GM19452 (cell line): ENCODE measurements around the gene LRP2.
A peak's percentile ranks its signal among the peaks of the same experiment; 100 is the strongest.

ENCODE experiments used
- ATAC-seq: cut with Tn5 transposase; IDR thresholded peaks from one replicate; pipeline ENCODE4 v1.9.1; 2021; ENCODE audit not compliant: unreplicated experiment

LRP2 gene

DNA sequence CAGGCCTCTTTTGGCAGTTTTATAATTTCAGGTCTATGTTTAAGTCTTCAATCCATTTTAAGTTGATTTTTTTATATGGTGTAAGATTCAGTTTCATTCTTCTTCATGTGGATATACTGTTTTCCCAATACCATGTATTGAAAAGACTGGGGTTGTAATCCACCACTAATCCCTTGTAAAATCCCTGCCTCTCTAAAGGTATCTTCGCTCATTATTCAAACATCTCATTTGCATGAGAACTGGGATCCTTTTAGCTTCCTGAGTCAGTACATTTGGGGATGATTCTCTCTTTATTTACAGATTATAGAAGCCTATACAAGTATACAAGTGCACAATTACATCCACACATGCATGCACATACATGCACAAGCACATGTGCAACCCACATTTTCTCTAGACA is 267.7 kb downstream of the LRP2 start:
- no peak for ATAC-seq

DNA sequence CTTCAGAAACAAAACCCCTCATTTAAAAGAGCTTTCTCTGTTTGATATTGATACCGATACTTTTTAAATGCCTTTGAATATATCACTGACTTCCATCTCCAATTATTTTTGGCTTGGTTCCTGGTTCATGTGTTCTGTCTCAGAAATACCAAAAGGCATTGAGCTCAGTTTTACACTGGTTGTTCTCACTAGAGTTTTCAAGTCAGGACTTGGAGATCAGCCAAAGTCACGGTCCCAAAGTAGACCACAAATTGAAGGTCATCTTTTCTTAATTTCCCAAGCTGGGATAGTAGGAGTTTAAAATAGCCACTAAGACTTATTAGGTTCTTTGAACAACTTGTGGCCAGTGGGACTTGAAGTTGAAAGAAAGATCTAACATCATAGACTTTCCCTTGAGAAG is 268.8 kb downstream of the LRP2 start:
- no peak for ATAC-seq

- no peak for ATAC-seq
Measured at GRCh38 chr2:169091761-169092519, 270.4 kb downstream of the LRP2 start.

DNA sequence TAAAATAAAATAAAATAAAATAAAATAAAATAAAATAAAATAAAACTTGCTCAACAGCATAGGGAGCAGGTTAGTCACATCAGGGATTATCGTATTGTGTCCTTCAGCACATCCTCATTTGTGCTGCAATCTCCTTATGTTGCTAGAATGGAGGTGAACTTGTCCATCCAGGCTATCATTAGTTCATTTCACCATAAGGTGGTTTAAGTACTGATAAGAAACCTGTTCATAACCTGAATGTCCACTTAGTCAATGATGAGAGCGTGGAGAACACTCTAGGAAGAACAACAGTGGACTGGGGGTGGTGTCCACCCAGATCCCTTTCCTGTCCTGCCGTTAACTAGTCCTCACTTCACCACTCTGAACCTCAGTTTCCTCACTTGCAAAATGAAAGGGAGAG is 271.1 kb downstream of the LRP2 start:
- no peak for ATAC-seq

DNA sequence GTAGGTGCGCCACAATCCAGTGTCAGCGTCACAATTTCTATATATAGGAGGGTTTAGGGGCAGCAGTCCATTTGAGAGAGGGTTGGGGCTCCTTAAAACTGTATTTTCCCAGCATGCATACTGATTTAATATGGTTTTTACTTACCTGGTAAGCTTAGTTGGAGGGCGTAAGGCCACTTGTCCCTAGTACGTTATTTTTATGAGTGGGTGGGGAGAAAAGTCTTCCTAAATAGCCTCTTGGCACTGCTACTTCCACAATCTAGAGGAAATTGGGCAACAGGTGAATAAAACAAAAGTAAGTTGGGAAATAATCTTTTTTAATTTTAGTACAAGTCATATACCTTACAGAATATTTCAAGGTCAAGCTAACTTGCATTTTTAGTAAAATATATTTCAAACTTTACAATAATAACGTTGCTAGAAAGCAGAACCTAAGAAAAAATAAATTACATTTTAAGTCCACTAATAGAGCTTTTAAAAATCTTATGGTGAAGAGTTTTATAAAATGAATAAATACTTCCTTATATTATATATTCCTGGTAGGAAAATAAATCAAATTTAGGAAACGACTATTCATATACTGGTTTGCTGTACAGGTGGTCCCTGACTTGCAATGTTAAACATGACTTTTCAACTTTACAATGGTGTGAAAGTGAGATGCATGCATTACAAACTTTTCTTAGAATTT is 272.1 kb downstream of the LRP2 start:
- ATAC-seq: no peak

DNA sequence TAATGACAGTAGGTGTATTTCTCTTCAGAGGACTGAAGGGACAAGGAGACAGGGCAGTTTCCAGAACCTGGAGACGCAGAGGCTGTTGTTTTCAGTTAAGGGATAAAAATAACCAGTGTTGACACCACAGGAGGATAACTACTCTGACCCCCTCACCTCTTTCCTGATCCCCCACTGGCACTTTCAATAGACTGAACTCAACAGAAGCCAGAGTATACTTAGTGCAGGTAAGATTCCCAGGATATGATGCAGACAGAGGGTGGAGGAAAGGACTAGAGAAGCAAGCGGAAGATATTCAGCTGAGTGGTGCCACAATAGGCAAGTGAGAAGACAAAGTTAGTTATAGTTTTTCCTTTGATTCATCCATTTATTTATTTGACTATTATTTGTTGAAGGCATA is 273.2 kb downstream of the LRP2 start:
- no peak for ATAC-seq

DNA sequence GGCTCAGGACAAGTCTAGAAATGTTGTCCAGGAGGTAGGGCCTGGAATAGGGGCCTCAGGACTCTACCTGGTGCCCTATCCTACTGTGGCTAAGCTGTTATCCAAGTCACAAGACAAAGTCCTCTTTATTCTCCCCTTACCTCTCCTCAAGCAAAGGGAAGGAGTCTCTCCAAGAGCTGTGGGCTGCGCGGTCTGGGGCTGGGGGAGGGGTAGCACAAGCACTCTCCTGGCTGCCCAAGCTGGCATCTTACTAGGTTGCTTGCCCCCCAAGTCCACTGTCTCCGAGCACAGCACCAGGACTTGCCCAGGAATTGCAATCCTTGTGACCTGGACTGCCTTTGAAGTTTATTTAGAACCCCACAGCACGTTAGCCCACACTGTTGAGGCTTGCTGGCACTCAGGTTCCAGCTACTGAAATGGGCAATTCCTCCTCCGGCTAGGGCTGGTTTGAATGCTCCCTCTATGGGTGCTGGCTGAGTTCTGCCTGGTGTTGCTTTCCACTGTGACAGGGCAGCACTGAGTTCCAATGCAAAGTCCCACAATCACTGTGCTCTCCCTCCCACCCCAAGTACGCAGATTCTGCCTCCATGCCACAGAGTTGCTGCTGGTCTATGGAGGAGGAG is 274.5 kb downstream of the LRP2 start:
- ATAC-seq: no peak

DNA sequence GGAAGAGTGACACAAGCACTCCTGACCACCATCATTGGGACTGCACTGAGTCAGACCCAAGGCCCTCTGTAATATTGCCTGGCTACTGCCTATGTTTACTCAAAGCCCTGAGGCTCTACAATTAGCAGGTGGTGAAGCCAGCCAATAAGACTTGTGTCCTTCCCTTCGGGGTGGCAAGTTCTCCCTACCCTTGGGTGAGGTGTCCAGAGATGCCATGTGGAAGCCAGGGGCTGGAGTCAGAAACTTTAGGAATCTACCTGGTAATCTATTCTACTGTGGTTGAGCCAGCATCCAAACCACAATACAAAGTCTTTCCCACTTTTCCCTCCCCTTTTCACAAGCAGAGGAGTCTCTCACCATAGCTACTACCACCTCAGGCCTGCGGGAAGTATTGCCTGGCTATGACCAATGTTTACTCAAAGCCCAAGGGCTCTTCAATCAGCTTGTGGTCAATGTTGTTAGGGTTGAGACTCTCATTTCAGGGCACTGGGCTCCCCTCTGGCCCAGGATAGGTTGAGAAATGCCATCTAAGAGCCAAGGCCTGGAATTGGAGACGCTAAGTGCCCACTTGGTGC is 275.4 kb downstream of the LRP2 start:
- ATAC-seq: no peak

DNA sequence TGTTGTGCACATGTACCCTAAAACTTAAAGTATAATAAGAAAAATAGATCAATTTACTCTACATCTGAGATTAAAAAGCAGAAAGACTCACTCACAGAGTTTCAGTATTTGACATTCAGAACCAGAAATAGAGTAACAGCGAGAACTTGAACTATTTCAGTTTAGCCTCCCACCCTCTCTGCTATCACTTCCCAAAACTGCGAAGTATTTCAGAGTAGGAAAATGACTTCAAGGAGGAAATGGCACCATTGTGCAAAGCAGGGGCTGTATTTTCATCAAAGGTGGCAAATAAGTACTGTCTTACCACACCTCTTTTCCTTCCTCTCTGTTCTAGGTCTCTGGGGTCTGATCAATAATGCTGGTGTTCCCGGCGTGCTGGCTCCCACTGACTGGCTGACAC is 279.3 kb downstream of the LRP2 start:
- no peak for ATAC-seq

DNA sequence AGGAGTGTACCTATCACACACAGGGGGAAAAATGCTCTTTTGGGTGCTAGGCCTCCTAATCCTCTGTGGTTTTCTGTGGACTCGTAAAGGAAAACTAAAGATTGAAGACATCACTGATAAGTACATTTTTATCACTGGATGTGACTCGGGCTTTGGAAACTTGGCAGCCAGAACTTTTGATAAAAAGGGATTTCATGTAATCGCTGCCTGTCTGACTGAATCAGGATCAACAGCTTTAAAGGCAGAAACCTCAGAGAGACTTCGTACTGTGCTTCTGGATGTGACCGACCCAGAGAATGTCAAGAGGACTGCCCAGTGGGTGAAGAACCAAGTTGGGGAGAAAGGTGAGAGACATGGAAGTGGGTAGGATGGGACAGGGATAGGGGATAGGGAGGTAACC is 280.8 kb downstream of the LRP2 start:
- ATAC-seq: no peak

- ATAC-seq: peak; percentile 93
Measured at GRCh38 chr2:169080250-169081069, 281.9 kb downstream of the LRP2 start.

DNA sequence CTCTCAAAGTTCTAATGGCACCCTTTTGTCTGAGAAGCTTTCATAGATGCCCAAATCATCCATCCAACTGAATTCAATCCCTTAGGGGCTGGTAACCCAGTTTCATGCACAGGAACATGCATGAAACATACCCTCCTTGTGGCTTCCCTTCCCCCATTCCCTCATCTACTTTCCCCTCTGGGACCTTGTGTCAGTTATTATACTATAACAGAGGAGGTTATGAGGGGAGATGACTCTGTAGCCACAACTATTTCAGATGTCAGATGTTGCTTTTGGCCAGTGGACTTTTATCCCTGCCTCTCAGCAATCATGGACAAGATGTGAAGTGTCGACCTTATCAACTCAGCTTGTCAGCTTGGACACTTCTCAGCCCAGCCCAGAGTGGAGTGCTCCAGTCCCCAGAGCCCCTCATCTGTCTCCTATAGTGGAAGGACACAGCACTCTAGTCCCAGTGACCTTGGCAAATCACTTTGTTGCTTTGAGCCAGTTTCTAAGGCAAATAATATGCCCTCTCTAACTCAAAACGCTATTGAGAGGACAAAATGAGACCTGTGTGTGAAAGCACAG is 284.6 kb downstream of the LRP2 start:
- ATAC-seq: no peak
